A549 (cell line): ENCODE measurements around the gene ARHGEF18. TPM values are rescaled to one million over a fixed set of nuclear protein-coding genes. Genes with fewer than 3 reads are reported as not detected.

Experiments used
- ATAC-seq, 2 experiments: fragments of 200-7000 bp in 1 of 2; fragments of >200 bp in 1 of 2; cut with Nextera tagmentation in 1 of 2; cut with Tn5 transposase in 1 of 2; 3 replicates each; pipeline versions ENCODE4 v1.8.0 to v1.9.1; 2018 to 2020; ENCODE audit warnings: mild to moderate bottlenecking in 1 of 2, moderate library complexity in 1 of 2
- CTCF ChIA-PET: fragments of 300-600 bp; sonication (Branson Sonifier 250); formaldehyde crosslinking; extraction: SDS; loops from one replicate; lab custom pipeline; 2021; ENCODE audit warnings: antibody characterized with exemption, inconsistent platforms; lab: Yijun Ruan, JAX
- POLR2A ChIA-PET: fragments of 350-600 bp; formaldehyde crosslinking; extraction: SDS; loops from one replicate; lab custom pipeline; 2021; ENCODE audit warnings: antibody characterized with exemption, inconsistent platforms; lab: Yijun Ruan, JAX
- DNase-seq, 2 experiments: peaks; one replicate each; pipeline versions ENCODE4 v3.0.0 to v3.0.0-alpha.2; 2011 to 2016; ENCODE audit warnings: low read depth in 1 of 2, low spot score in 1 of 2
- FAIRE-seq: peaks from 2 replicates; lab custom pipeline; 2011; peaks lifted over from hg19 to GRCh38; lab: Jason Lieb, UNC
- H3K27ac ChIP-seq, 2 experiments: fragments of >200 bp; sonication (Bioruptor Twin); formaldehyde crosslinking; 3 replicates each; pipeline ENCODE4 v1.5.1; 2016 to 2017
- H3K4me1 ChIP-seq: fragments of >200 bp; sonication (Bioruptor Twin); formaldehyde crosslinking; 3 replicates; pipeline ENCODE4 v1.6.1; 2016
- H3K4me2 ChIP-seq: fragments of >200 bp; sonication (Bioruptor Twin); formaldehyde crosslinking; 3 replicates; pipeline ENCODE4 v1.6.1; 2016
- H3K4me3 ChIP-seq: fragments of >200 bp; sonication (Bioruptor Twin); formaldehyde crosslinking; 3 replicates; pipeline ENCODE4 v1.5.1; 2016
- H3K9me3 ChIP-seq: fragments of >200 bp; sonication (Bioruptor Twin); formaldehyde crosslinking; 3 replicates; pipeline ENCODE4 v1.6.1; 2016
- CBX2 ChIP-seq: fragments of 200-600 bp; sonication (generic); IDR thresholded peaks from 2 replicates; pipeline ENCODE4 v1.6.1; 2016; ENCODE audit warnings: low read depth, mild to moderate bottlenecking, borderline replicate concordance
- EP300 ChIP-seq, 2 experiments: fragments of >200 bp; sonication (Bioruptor Twin); formaldehyde crosslinking; IDR thresholded peaks; 2 replicates in 1 of 2; 3 replicates in 1 of 2; pipeline ENCODE4 v1.6.1; 2016 to 2017
- FOSL2 ChIP-seq, 2 experiments: fragments of 450-650 bp in 1 of 2; fragments of >200 bp in 1 of 2; sonication (Bioruptor Twin) in 1 of 2; formaldehyde crosslinking; IDR thresholded peaks; 2 replicates each; pipeline versions ENCODE4 v1.5.0 to v1.6.1; 2016 to 2020; ENCODE audit warnings: mild to moderate bottlenecking in 1 of 2, moderate library complexity in 1 of 2
- FOXS1 ChIP-seq: fragments of 250-450 bp; sonication (Bioruptor Pico); IDR thresholded peaks from 2 replicates; pipeline ENCODE4 v1.5.0; 2020; ENCODE audit warnings: mild to moderate bottlenecking, moderate library complexity
- HOXB13 ChIP-seq: fragments of 250-450 bp; sonication (Bioruptor Pico); IDR thresholded peaks from 2 replicates; pipeline ENCODE4 v1.5.0; 2020; ENCODE audit warnings: low read depth, mild to moderate bottlenecking, moderate library complexity
- JUNB ChIP-seq: fragments of >200 bp; sonication (Bioruptor Twin); formaldehyde crosslinking; IDR thresholded peaks from 2 replicates; pipeline ENCODE4 v1.6.1; 2016
- MAFK ChIP-seq: fragments of 450-650 bp; IDR thresholded peaks from 2 replicates; pipeline ENCODE4 v1.6.1; 2014; ENCODE audit not compliant: partially characterized antibody
- MAZ ChIP-seq: fragments of 150-350 bp; IDR thresholded peaks from 2 replicates; pipeline ENCODE4 v1.6.1; 2014; ENCODE audit warnings: antibody characterized with exemption, low read depth, low read length, borderline replicate concordance
- NPAS2 ChIP-seq: fragments of 250-450 bp; sonication (Bioruptor Pico); IDR thresholded peaks from 2 replicates; pipeline ENCODE4 v1.8.0; 2022; ENCODE audit warnings: mild to moderate bottlenecking, moderate library complexity, borderline replicate concordance
- POLR2AphosphoS2 ChIP-seq: conservative IDR thresholded peaks from 2 replicates; pipeline ENCODE4 v1.6.1; 2012; ENCODE audit warnings: low read length, improper control_type of control experiment, inconsistent platforms
- RAD21 ChIP-seq, 2 experiments: fragments of >200 bp in 1 of 2; sonication (Bioruptor Twin) in 1 of 2; formaldehyde crosslinking in 1 of 2; IDR thresholded peaks in 1 of 2; conservative IDR thresholded peaks in 1 of 2; 2 replicates in 1 of 2; 3 replicates in 1 of 2; pipeline ENCODE4 v1.6.1; 2012 to 2018; ENCODE audit warnings: inconsistent platforms in 1 of 2
- RNF2 ChIP-seq: fragments of 200-600 bp; sonication (generic); IDR thresholded peaks from 2 replicates; pipeline ENCODE4 v1.6.1; 2016; ENCODE audit warnings: low read depth, mild to moderate bottlenecking, antibody characterized with exemption, moderate library complexity, borderline replicate concordance
- SMC3 ChIP-seq: fragments of >200 bp; sonication (Bioruptor Twin); formaldehyde crosslinking; IDR thresholded peaks from 3 replicates; pipeline ENCODE4 v1.6.1; 2018; ENCODE audit warnings: inconsistent platforms
- ZNF302 ChIP-seq: fragments of 250-450 bp; sonication (Bioruptor Pico); IDR thresholded peaks from 2 replicates; pipeline ENCODE4 v1.9.0; 2021; ENCODE audit warnings: inconsistent platforms, mild to moderate bottlenecking, moderate library complexity
- WGBS: methylation state at CpG from one replicate; pipeline ENCODE4 v1.1.6; 2017; ENCODE audit errors: missing lambda C conversion rate; 5-methylcytosine and 5-hydroxymethylcytosine counted together
- polyA plus RNA-seq, 4 experiments: library from polyadenylated mRNA; depleted of rRNA in 3 of 4; stranded (reverse); fragments of >200 nt; fragmentation: RNase III in 1 of 4; extraction: RNeasy Plus Mini Kit Qiagen cat#74134 plus additional on column Dnase treatment in 1 of 4; gene quantifications; 2 replicates in 3 of 4; 3 replicates in 1 of 4; pipeline ENCODE4 v1.2.3, GENCODE V29; 2011 to 2017
- TF ChIP-seq, protein P1 (sequence below): fragments of >200 bp; sonication (Bioruptor Twin); formaldehyde crosslinking; IDR thresholded peaks from 3 replicates; pipeline ENCODE4 v1.5.1; 2016

Gene ARHGEF18
- polyA plus RNA-seq, 2 of the 4 experiments (the other 2 are of a cell fraction), result 7.4 to 20.7 TPM

DNA sequence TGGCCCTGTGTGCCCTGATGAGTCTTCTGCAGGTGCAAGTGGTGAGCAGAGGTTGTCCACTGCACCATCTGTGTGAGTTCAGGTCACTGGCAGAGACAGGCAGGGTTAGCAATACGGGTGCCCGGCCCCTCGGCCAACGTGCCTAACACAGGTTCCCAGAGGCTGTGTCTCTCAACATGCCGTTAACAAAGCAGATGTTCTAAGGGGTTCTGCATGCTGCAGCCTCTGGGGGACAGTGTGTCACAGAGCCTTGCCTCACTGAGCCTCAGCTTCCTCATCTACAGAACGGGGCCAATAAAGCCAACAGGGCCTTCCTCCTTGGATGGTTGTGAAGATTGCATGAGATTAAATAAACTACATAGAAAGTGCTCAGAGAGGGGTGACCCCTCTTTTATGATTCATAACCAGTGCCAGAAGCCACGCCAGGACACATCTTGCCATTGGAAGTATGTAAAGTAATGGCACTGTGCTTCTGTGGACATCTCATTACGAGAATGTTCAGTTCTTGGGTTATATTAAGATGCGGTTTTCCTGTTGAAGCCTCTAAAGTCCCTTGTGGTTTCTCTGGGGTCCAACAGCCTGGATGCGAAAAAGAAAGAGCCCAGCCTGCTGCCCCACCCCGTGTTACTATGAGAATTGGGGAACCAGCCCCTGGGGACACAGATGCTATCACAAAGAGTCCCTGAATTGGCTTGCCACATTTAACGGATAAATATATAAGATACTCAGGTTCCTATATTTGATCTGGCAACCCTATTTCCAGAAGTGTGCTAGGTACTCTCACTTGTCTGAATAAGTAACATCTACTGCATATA lies 11.2 kb upstream of the ARHGEF18 start:
- WGBS, result 47% methylated on average over 11 of the region's 12 CpGs
- FAIRE-seq (no peak), ATAC-seq (no peak), DNase-seq (no peak)
- H3K4me2 ChIP-seq, result no peak overlapping the region
- no peaks in the 10 kb centered on the region for H3K4me1 ChIP-seq
- POLR2A ChIA-PET, result no interaction called here
- no peak overlapping the region for H3K4me3 ChIP-seq
- no peak overlapping the region for H3K27ac ChIP-seq
- TF ChIP-seq POLR2AphosphoS2 (no peak), CBX2 (no peak), FOXS1 (CRISPR knock-in tag) (no peak), ZNF302 (CRISPR knock-in tag) (no peak), HOXB13 (no peak), JUNB (no peak)
- TF ChIP-seq, all 56 proteins: peak for 0
- H3K9me3 ChIP-seq, result no peaks in the 10 kb centered on the region
- CTCF ChIA-PET, result no interaction called here

DNA sequence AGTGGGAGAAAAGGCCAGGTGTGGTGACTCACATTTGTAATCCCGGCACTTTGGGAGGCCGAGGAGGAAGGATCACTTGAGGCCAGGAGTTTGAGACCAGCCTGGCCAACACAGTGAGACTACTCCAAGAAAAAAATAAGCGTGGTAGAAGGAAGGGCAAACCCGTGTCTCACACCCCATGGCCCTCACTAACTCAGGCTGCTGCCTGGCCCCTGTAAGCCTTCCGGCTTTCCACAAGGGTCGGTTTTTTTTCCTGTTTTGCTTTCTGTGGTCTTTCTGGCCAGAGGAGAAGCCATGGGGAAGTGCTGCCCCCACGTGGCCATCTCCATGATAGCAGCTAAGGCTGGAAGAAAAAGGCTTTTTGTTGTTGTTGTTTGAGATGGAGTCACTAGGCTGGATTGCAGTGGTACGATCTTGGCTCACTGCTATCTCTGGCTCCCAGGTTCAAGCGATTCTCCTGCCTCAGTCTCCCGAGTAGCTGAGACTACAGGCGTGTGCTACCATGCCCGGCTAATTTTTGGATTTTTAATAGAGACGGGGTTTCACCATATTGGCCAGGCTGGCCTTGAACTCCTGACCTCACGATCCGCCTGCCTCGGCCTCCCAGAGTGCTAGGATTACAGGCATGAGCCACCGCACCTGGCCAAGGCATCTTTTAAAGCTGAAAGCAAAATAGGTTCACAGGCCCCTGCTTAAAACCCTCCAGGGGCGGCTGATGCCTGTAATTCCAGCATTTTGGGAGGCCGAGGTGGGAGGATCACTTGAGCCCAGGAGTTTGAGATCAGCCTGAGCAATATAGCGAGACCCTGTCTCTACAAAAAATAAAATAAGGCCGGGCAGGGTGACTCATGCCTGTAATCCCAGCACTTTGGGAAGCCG lies 7.5 kb upstream of the ARHGEF18 start:
- ChIA-PET POLR2A (no interaction called here), CTCF (interaction anchor here (0.5 to 4.3 kb wide), 27 partner anchors 12 to 1754 kb away, joined by 3 to 49 read pairs (median 4); partner anchors contain the start of gene CD209)
- Histone ChIP-seq H3K27ac (no peak overlapping the region), H3K9me3 (no peaks in the 10 kb centered on the region), H3K4me2 (peak overlapping the region; percentile 64), H3K4me3 (no peak overlapping the region), H3K4me1 (no peaks in the 10 kb centered on the region)
- 25% methylated on average over 17 of the region's 22 CpGs for WGBS
- peak; percentile 47 to 71; a peak in 4 of 6 replicates for ATAC-seq
- DNase-seq, result peak; percentile 29 to 69
- FAIRE-seq, result peak; percentile 23
- TF ChIP-seq, protein P1, sequence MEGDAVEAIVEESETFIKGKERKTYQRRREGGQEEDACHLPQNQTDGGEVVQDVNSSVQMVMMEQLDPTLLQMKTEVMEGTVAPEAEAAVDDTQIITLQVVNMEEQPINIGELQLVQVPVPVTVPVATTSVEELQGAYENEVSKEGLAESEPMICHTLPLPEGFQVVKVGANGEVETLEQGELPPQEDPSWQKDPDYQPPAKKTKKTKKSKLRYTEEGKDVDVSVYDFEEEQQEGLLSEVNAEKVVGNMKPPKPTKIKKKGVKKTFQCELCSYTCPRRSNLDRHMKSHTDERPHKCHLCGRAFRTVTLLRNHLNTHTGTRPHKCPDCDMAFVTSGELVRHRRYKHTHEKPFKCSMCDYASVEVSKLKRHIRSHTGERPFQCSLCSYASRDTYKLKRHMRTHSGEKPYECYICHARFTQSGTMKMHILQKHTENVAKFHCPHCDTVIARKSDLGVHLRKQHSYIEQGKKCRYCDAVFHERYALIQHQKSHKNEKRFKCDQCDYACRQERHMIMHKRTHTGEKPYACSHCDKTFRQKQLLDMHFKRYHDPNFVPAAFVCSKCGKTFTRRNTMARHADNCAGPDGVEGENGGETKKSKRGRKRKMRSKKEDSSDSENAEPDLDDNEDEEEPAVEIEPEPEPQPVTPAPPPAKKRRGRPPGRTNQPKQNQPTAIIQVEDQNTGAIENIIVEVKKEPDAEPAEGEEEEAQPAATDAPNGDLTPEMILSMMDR, result peak; percentile 85
- peak; percentile 89 to 93 for TF ChIP-seq RAD21 (conservative IDR thresholded peaks at IDR 0.05 in 1 of 2, IDR thresholded peaks at IDR 0.05 in 1 of 2)
- no peak for TF ChIP-seq EP300 (IDR thresholded peaks at IDR 0.05)
- no peak for TF ChIP-seq RNF2
- TF ChIP-seq MAFK, result no peak
- no peak for TF ChIP-seq NPAS2 (CRISPR knock-in tag)
- TF ChIP-seq SMC3, result peak; percentile 88

DNA sequence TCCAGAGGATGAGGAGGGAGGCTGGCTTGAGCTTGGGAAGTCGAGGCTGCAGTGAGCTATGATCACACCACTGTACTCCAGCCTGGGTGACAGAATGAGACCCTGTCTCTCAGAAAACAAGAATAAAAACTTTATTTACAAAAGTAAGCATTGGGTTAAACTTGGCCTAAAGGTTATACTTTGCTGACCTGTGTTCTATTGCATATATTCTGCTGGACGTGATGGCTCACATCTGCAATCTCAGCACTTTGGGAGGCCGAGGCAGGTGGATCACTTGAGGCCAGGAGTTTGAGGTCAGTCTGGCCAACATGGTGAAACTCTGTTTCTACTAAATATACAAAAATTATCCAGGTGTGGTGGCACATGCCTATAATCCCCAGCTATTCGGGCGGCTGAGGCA lies 6.6 kb upstream of the ARHGEF18 start:
- 75% methylated on average over 5 of the region's 5 CpGs for WGBS
- H3K4me2 ChIP-seq, result no peak overlapping the region
- H3K4me1 ChIP-seq, result no peaks in the 10 kb centered on the region
- DNase-seq, result no peak
- CTCF ChIA-PET, result interaction anchor here (0.6 to 4.3 kb wide), 7 partner anchors 13 to 241 kb away, joined by 3 to 49 read pairs (median 6); no protein-coding TSS in a partner anchor
- POLR2A ChIA-PET, result interaction anchor here (0.6 to 0.7 kb wide), 2 partner anchors 17 to 245 kb away, joined by 3 read pairs; no protein-coding TSS in a partner anchor
- no peak overlapping the region for H3K4me3 ChIP-seq
- no peak for FAIRE-seq
- no peak overlapping the region for H3K27ac ChIP-seq
- H3K9me3 ChIP-seq, result no peaks in the 10 kb centered on the region
- TF ChIP-seq POLR2AphosphoS2 (no peak), FOSL2 (IDR thresholded peaks at IDR 0.05) (no peak), FOSL2 (CRISPR knock-in tag; IDR thresholded peaks at IDR 0.05) (no peak), MAFK (peak; percentile 27), MAZ (no peak)
- ATAC-seq, result no peak
